Brain microvascular endothelial cell (primary cell): Measurements from ENCODE around the gene SNX7.

Source experiments
- DNase-seq: peaks from one replicate; pipeline ENCODE4 v3.0.0-alpha.2; 2020
- H3K27ac ChIP-seq: fragments of 250-450 bp; sonication (Bioruptor Pico); 2 replicates; pipeline ENCODE4 v1.5.1; 2020; ENCODE audit warnings: mild to moderate bottlenecking, moderate library complexity
- H3K27me3 ChIP-seq: fragments of 250-450 bp; sonication (Bioruptor Pico); replicated peaks from 2 replicates; pipeline ENCODE4 v1.5.1; 2020; ENCODE audit warnings: mild to moderate bottlenecking
- H3K36me3 ChIP-seq: fragments of 250-450 bp; sonication (Bioruptor Pico); replicated peaks from 2 replicates; pipeline ENCODE4 v1.5.1; 2020; ENCODE audit warnings: mild to moderate bottlenecking
- H3K4me3 ChIP-seq: 2 replicates; pipeline ENCODE4 v1.5.1; 2011; ENCODE audit warnings: low read depth, mild to moderate bottlenecking, control low read depth, low read length, moderate library complexity
- in situ Hi-C: cut with HindIII; loops from 2 replicates; pipeline ENCODE4 v1.10.0; 2017; ENCODE audit warnings: low sequenced_read_pairs, low pct_ligation_motif_present
- TF ChIP-seq, protein P1 (sequence below): IDR thresholded peaks from 2 replicates; pipeline ENCODE4 v1.5.1; 2011; ENCODE audit warnings: low read depth, mild to moderate bottlenecking, moderate library complexity, low read length, control low read depth, inconsistent platforms; ENCODE audit errors: missing control alignments

Gene SNX7

GRCh38 chr1:98681812-98682211, 20.3 kb downstream of the SNX7 start:
- TF ChIP-seq, protein P1, sequence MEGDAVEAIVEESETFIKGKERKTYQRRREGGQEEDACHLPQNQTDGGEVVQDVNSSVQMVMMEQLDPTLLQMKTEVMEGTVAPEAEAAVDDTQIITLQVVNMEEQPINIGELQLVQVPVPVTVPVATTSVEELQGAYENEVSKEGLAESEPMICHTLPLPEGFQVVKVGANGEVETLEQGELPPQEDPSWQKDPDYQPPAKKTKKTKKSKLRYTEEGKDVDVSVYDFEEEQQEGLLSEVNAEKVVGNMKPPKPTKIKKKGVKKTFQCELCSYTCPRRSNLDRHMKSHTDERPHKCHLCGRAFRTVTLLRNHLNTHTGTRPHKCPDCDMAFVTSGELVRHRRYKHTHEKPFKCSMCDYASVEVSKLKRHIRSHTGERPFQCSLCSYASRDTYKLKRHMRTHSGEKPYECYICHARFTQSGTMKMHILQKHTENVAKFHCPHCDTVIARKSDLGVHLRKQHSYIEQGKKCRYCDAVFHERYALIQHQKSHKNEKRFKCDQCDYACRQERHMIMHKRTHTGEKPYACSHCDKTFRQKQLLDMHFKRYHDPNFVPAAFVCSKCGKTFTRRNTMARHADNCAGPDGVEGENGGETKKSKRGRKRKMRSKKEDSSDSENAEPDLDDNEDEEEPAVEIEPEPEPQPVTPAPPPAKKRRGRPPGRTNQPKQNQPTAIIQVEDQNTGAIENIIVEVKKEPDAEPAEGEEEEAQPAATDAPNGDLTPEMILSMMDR = no peak
- in situ Hi-C loops = no loop called here
- H3K4me3 ChIP-seq = no peak overlapping the region
- H3K27me3 ChIP-seq = no peaks in the 10 kb centered on the region
- H3K27ac ChIP-seq = no peak overlapping the region
- H3K36me3 ChIP-seq = no peaks in the 10 kb centered on the region
- no peak for DNase-seq

GRCh38 chr1:98688110-98688739, 26.7 kb downstream of the SNX7 start:
- Histone ChIP-seq H3K36me3 (no peaks in the 10 kb centered on the region), H3K4me3 (no peak overlapping the region)
- DNase-seq = no peak

GRCh38 chr1:98690576-98690975, 29.1 kb downstream of the SNX7 start:
- DNase-seq = no peak
- Histone ChIP-seq H3K4me3 (no peak overlapping the region), H3K36me3 (no peaks in the 10 kb centered on the region), H3K27me3 (no peaks in the 10 kb centered on the region), H3K27ac (no peak overlapping the region)
- in situ Hi-C loops = no loop called here
- TF ChIP-seq, protein P1 = no peak

More at GRCh38 chr1:98688110-98688739, 26.7 kb downstream of the SNX7 start:
- TF ChIP-seq, protein P1 = no peak
- H3K27me3 ChIP-seq = no peaks in the 10 kb centered on the region
- in situ Hi-C loops = no loop called here
- no peak overlapping the region for H3K27ac ChIP-seq

GRCh38 chr1:98692482-98692881, 31.0 kb downstream of the SNX7 start:
- Histone ChIP-seq H3K27me3 (no peaks in the 10 kb centered on the region), H3K4me3 (no peak overlapping the region), H3K27ac (no peak overlapping the region), H3K36me3 (no peaks in the 10 kb centered on the region)
- TF ChIP-seq, protein P1 = no peak
- in situ Hi-C loops = no loop called here
- DNase-seq = no peak

- no peak overlapping the region for H3K4me3 ChIP-seq
- no peaks in the 10 kb centered on the region for H3K36me3 ChIP-seq
- in situ Hi-C loops = no loop called here
- TF ChIP-seq, protein P1 = no peak
- no peak for DNase-seq
- H3K27ac ChIP-seq = no peak overlapping the region
- H3K27me3 ChIP-seq = no peaks in the 10 kb centered on the region
Measured at GRCh38 chr1:98693385-98693784, 31.9 kb downstream of the SNX7 start.

DNA sequence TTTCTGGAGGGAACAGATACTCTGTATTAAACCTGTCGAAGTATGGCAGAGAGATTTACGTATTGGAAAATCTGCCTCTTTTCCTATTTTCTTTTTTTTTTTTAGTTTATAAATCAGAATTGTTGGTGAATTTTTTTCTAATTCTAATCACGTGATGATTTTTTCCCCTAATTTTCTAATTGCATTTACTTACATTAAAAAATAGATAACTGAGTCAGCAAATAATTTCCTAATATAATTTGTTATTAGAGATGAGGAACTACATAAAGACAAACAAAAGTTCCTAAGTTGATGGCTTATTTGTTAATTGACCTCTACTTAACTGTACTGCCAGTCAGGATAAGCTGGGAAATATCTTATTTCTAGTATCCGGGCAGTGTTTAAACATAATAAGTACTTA, 34.6 kb downstream of the SNX7 start:
- no peak overlapping the region for H3K4me3 ChIP-seq
- in situ Hi-C loops = no loop called here
- H3K27me3 ChIP-seq = no peaks in the 10 kb centered on the region
- H3K27ac ChIP-seq = no peak overlapping the region
- H3K36me3 ChIP-seq = no peaks in the 10 kb centered on the region
- TF ChIP-seq, protein P1 = no peak
- DNase-seq = no peak
